Stimulated activated CD4-positive, alpha-beta T cell treated with anti-CD3 and anti-CD28 coated beads, Interleukin-12 subunit alpha, Interleukin-12 subunit beta, amount 100 ng/mL, for 48 hours (primary cell): ENCODE results near the gene FAM163A.
"Not testable (repeated sequence)": the region's sequence is repeated elsewhere in the genome, so short reads cannot be mapped to it uniquely, and the experiment has no call there.

ENCODE experiments used
- DNase-seq, 3 donors: peaks; one replicate each; pipeline ENCODE4 v3.0.0-alpha.2; 2020; ENCODE audit warnings: low read depth in 2 of 3, low spot score in 1 of 3

Gene FAM163A

DNA sequence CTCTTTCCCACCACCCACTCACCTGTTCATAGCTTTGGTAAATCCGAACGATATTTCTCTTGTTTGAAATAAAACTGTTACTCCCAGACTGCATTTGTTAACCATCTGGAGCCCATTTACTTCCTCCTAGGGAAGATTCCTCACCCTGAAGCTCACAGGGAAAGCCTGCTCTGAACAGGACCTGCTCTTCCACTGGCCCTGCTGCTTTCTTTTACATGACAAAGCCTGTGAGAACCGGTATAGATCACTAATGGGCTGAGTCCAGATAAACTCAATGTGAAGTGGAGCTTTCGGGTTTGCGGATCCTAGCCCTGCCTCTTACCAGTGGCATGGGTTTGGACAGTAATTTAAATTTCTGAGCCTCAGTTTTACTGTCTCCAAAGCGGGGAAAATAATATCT is 45.2 kb downstream of the FAM163A start:
- no peak for DNase-seq

DNA sequence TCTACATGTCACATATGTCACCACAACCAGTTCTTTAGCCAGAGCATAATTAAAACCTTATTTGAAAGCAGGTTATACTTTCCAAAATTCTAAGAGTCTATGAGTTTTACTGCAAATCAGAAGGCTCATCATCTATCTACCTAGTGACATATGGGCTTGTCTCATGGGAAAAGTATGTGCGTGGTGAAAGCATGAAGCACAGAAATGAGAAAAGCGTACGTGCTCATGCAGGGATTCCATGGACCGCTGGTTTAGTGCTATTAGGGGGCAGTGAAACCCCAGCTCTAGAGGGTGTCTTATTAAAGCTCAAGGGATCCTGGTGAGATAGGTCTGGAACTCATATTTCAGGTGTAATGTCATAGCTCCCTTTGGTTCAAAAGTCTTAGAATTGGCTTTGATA is 50.2 kb downstream of the FAM163A start:
- no peak for DNase-seq

- no peak for DNase-seq
Observed at GRCh38 chr1:179794146-179794545, 51.1 kb downstream of the FAM163A start.

DNA sequence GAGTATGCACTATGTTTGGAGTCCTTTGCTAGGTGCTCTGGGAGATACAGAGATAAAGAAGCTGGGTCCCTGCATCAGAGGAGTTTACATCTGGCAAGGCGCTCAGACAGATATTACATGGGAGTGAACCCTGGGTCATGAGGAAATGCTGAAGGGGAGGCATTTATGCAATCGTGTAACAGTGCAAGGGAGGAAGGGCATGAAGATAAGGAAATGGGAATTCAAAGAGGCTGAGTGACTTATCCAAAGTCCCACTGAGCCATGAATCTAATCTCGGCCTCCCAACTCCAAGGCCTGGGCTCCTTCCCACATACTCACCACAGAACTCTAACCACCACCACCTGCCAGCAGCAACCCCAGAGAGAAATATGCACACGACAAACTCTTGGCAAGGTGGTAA is 51.6 kb downstream of the FAM163A start:
- no peak for DNase-seq

DNA sequence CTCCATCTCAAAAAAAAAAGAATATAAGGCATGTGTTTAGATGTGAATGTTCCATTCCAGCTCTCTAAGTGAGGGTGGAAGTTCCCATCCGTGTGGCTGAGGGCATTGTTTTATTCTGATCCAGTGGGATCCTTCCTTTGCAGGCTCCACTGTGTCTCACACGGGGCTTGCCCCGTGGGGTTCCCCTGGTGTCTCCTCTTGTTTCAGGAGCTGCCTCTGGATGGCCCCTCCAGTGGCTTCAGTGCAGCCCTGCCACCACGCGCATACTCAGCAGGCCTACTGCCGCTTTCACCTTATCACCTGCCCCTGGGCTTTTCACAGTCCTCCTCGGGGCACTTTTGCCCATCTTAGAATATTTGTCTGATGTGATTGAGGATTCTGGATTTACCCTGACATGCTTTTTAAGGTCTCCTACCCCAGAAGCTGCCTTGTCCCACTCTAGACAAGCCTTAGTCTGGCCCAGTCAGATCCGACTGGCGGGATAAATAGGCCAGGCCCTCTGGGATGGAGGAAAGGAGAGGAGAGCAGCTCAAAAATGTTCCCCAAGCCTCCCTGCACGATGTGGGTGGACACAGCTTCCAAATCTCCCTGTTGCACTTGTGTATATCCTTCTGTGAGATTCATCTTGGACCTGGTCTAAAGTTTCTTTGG is 55.2 kb downstream of the FAM163A start:
- DNase-seq, result no peak

DNA sequence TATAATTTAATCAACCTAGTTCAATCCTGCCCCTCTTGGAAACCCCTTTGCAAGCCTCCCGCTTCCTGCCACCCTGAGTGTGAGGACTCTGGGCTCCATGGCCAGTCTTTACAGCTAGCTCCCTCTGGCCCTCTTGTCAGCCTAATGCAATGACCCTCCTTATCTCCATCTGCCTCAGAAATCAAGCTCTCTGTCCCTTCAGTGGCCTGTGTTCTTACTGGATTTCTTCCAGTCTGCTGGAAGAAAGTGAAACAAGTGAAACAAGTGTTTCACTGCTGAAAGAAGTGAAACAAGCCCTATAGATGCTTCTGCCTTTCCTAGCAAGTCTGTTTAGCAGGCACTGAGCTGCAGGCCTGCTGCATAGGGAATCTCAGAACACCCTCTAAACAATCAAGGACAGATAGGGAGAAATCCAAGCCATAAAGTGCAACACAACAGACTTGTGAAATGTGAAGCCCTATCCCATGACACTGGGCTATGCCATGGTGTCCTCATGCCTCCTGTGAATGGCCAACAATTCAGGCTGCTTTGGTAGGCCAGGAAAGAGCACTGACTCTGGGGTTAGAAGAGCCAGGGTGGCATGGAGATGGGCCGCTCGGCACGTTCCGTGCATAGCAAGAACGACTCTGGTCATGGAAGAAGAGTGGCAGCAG is 55.9 kb downstream of the FAM163A start:
- DNase-seq, result no peak

- no peak for DNase-seq
Observed at GRCh38 chr1:179800481-179800880, 57.4 kb downstream of the FAM163A start.

- DNase-seq, result no peak
Observed at GRCh38 chr1:179803104-179803503, 60.0 kb downstream of the FAM163A start.

GRCh38 chr1:179803918-179804317 is 60.8 kb downstream of the FAM163A start:
- DNase-seq, result no peak

- not testable (repeated sequence) for DNase-seq
Observed at GRCh38 chr1:179804417-179804816, 61.3 kb downstream of the FAM163A start.

GRCh38 chr1:179805291-179806195 is 62.5 kb downstream of the FAM163A start:
- DNase-seq, result no peak

DNA sequence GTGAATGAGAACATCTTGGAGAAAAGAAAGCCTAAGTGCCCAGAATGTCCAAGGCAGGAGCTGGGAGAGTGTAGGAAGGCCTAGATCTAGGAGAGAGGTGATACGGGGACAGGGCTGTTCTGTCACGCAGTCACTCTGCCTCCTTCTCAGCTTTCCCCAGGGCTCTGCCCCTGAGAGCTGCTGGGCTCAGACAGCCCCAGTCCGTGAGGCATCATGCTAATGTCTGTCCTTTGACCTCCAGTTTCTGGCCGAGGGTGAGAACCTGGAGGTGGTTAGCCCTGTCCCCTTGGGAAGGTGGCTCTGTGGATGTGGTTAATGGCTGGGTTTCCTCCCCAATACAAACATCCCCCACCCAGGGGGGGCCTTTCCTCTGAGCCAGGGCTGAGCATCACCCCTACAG is 63.2 kb downstream of the FAM163A start:
- DNase-seq, result no peak

GRCh38 chr1:179807291-179807690 is 64.2 kb downstream of the FAM163A start:
- DNase-seq, result no peak

- DNase-seq, result no peak
Observed at GRCh38 chr1:179807691-179808485, 64.8 kb downstream of the FAM163A start.

GRCh38 chr1:179808503-179808902 is 65.4 kb downstream of the FAM163A start:
- no peak for DNase-seq

DNA sequence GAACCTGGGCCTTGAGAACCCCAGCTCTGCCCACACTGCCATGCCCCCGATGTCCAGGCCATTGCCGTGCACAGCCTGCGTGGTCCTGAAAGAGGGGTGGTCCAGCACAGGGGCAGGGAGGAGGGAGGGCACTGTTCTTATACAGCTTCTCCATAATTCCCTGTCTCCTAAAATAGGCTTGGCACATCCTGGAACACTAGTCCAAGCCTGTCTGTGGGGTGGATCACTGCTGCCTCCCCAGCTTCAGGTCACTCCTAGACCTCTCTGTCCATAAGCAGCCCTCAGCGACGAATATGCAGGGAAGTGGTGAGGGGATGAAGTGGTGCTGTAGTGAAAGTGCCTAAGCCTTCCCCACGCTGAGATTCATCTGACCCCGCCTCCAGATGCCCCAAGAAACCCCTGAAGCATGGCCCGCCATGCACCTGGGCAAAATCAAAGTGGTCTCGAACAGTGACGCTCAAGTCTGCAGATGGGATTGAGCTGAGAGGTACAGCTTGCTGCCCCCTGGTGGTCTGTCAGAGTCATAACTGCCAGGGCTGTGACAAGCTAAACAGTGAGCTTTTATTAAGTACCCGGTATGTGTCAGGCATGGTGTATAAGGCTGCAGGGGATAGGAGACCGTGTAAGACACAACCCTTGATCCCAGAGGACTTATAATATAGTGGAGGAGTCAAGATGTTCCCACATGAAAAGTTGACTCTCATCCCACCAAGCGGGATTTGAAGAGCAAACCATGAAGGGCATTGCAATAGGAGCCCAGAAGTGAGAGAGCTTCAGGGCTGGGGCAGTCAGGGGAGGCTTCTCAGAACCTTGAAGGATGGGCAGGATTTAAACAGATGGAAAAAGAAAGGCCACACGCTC is 66.6 kb downstream of the FAM163A start:
- peak; percentile 31 to 53 (median 53) for DNase-seq

DNA sequence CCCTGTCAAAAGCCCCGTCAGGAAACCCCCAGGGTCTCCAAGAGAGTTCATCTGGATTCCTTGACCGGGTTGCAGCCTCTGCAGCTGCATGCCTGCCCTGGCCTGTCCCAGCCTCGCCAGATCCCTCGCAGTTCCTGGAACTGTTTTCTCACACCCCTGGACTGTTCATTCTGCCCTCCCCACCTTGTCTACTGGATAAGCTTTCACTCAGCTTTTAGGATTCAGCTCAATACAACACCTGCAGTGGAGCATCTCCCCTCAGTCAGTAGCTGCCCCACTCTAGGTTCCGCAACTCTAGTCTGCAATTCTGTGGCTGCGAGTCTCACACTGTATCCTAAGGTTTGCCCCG is 67.2 kb downstream of the FAM163A start:
- no peak for DNase-seq

GRCh38 chr1:179812501-179813292 is 69.6 kb downstream of the FAM163A start:
- no peak for DNase-seq
